ENCODE results near the gene IFITM1. TPM values are rescaled to one million over a fixed set of nuclear protein-coding genes. Genes with fewer than 3 reads are reported as not detected.

IFITM1 gene
- total and polyA plus RNA-seq, 2 of the 4 experiments (the other 2 are of a cell fraction): 24.2 to 68.9 TPM

GRCh38 chr11:284105-285020 lies 29.5 kb upstream of the IFITM1 start:
- no peak for ATAC-seq (ENCODE audit: low read depth)
- CTCF ChIA-PET: no interaction called here
- Histone ChIP-seq H3K4me3 (ENCODE audit: insufficient read depth, low read depth, low read length) (no peak overlapping the region), H4K8ac (ENCODE audit: low read depth in 2 of 2, low read length in 2 of 2) (no peak overlapping the region), H3K9me1 (ENCODE audit: insufficient read depth, low read length) (no peaks in the 10 kb centered on the region), H2BK20ac (ENCODE audit: low read depth, low read length) (no peak overlapping the region), H4K20me1 (ENCODE audit: insufficient read depth, low read length) (no peaks in the 10 kb centered on the region), H2BK15ac (ENCODE audit: low read depth, low read length) (no peak overlapping the region), H3K4me1 (ENCODE audit: control insufficient read depth, insufficient read depth, low read length) (peaks cover 2% of the 10 kb centered on the region; the same call in 1 of the 2 replicates), H3K79me1 (ENCODE audit: low read depth in 1 of 2, low read length in 2 of 2) (peaks cover 0 to under 1% of the 10 kb centered on the region in 2 experiments; a peak in 2 of 4 replicates), H4K91ac (ENCODE audit: insufficient read depth, low read depth, low read length) (no peak overlapping the region), H3K56ac (ENCODE audit: extremely low read depth, insufficient read depth, low read length) (no peak overlapping the region), H3K4me2 (ENCODE audit: low read depth, low read length) (no peak overlapping the region), H3K14ac (replicated peaks; ENCODE audit: low read depth, low read length) (no peak overlapping the region), H3K27me3 (ENCODE audit: control insufficient read depth, insufficient read depth, low read length) (peaks cover 59% of the 10 kb centered on the region), H3K18ac (ENCODE audit: low read depth, low read length) (no peak overlapping the region), H3K4ac (ENCODE audit: low read depth, low read length) (no peak overlapping the region), H3K27ac (ENCODE audit: insufficient read depth, low read length) (no peak overlapping the region), H3K9ac (ENCODE audit: low read depth, low read length) (no peak overlapping the region), H2AFZ (replicated peaks; ENCODE audit: low read length, poor library complexity) (no peak overlapping the region), H2AK9ac (replicated peaks; ENCODE audit: low read depth, low read length, poor library complexity) (no peak overlapping the region), H2BK5ac (ENCODE audit: low read depth, low read length, poor library complexity, severe bottlenecking) (no peak overlapping the region), H4K5ac (ENCODE audit: low read depth, low read length) (no peak overlapping the region), H3K36me3 (ENCODE audit: control insufficient read depth, insufficient read depth, low read length) (no peaks in the 10 kb centered on the region), H3K23ac (ENCODE audit: low read depth, low read length) (no peak overlapping the region), H2AK5ac (ENCODE audit: low read depth, low read length) (no peak overlapping the region), H2BK120ac (ENCODE audit: low read depth, low read length) (no peak overlapping the region), H3K9me3 (ENCODE audit: control insufficient read depth, insufficient read depth, low read length) (no peaks in the 10 kb centered on the region)
- in situ Hi-C loops (cut with MboI; ENCODE audit: low sequenced_read_pairs): loop anchor here (10.0 kb wide), 1 partner anchor 60 kb away; no protein-coding TSS in a partner anchor
- DNase-seq: no peak
- no TSS peak for BruUV-seq (replicated peaks)
- dilution Hi-C loops (cut with HindIII; ENCODE audit: low sequenced_read_pairs, unreplicated experiment): no loop called here
- TF ChIP-seq RFX5 (IDR thresholded peaks at IDR 0.05; ENCODE audit: low read depth, low read length) (no peak), SMC3 (IDR thresholded peaks at IDR 0.05; ENCODE audit: low read depth, low read length) (no peak), MAZ (IDR thresholded peaks at IDR 0.05; ENCODE audit: borderline replicate concordance, low read depth, low read length) (no peak), USF2 (IDR thresholded peaks at IDR 0.05; ENCODE audit: low read depth, low read length) (no peak), BHLHE40 (IDR thresholded peaks at IDR 0.05; ENCODE audit: low read depth, low read length) (no peak), MAFK (IDR thresholded peaks at IDR 0.05; ENCODE audit: low read depth, low read length) (no peak), RAD21 (IDR thresholded peaks at IDR 0.05; ENCODE audit: low read length) (no peak), RCOR1 (IDR thresholded peaks at IDR 0.05; ENCODE audit: insufficient replicate concordance, low read length) (no peak)
- TF ChIP-seq, protein P1, sequence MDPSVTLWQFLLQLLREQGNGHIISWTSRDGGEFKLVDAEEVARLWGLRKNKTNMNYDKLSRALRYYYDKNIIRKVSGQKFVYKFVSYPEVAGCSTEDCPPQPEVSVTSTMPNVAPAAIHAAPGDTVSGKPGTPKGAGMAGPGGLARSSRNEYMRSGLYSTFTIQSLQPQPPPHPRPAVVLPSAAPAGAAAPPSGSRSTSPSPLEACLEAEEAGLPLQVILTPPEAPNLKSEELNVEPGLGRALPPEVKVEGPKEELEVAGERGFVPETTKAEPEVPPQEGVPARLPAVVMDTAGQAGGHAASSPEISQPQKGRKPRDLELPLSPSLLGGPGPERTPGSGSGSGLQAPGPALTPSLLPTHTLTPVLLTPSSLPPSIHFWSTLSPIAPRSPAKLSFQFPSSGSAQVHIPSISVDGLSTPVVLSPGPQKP (IDR thresholded peaks at IDR 0.05; ENCODE audit: borderline replicate concordance, low read depth, low read length): no peak
- POLR2A ChIA-PET (ENCODE audit: unreplicated experiment): no interaction called here
- WGBS, 2 experiments (ENCODE audit: extremely low coverage in 2 of 2, insufficient read length in 1 of 2): 91% methylated on average over 4 of the region's 24 CpGs; no CpG with 5 or more reads in 1 of the 2 experiments
- intact Hi-C loops (cut with micrococcal nuclease): no loop called here

Data from IMR-90 (cell line).